Amniotic stem cell (primary cell): ENCODE results near the gene GSTP1.
A peak's percentile ranks its signal among the peaks of the same experiment; 100 is the strongest.
"Not testable (repeated sequence)": the region's sequence is repeated elsewhere in the genome, so short reads cannot be mapped to it uniquely, and the experiment has no call there.

Experiments used
- DNase-seq: peaks from one replicate; lab custom pipeline; 2025; lab: John Stamatoyannopoulos, UW

GSTP1 gene

GRCh38 chr11:67583247-67584204, at the start of gene GSTP1:
GSTP1 (plus strand) TSS chr11:67583812; CDS start chr11:67583844, 32 bp downstream.
- DNase-seq = peak; percentile 82

- DNase-seq = no peak
These were observed 49.4 kb upstream of the GSTP1 start for GRCh38 chr11:67534070-67534679.

- no peak for DNase-seq
These were observed 48.1 kb upstream of the GSTP1 start for GRCh38 chr11:67535561-67535960.

GRCh38 chr11:67538306-67538705, 45.3 kb upstream of the GSTP1 start:
- no peak for DNase-seq

- no peak for DNase-seq
These were observed 44.6 kb upstream of the GSTP1 start for GRCh38 chr11:67538823-67539505.

- no peak for DNase-seq
These were observed 44.1 kb upstream of the GSTP1 start for GRCh38 chr11:67539550-67539949.

- no peak for DNase-seq
These were observed 42.4 kb upstream of the GSTP1 start for GRCh38 chr11:67541198-67541597.

- no peak for DNase-seq
These were observed 41.4 kb upstream of the GSTP1 start for GRCh38 chr11:67542169-67542568.

- DNase-seq = no peak
These were observed 40.6 kb upstream of the GSTP1 start for GRCh38 chr11:67542971-67543370.

GRCh38 chr11:67543585-67543984, 40.0 kb upstream of the GSTP1 start:
- no peak for DNase-seq

GRCh38 chr11:67544616-67545242, 38.9 kb upstream of the GSTP1 start:
- no peak for DNase-seq

- no peak for DNase-seq
These were observed 38.3 kb upstream of the GSTP1 start for GRCh38 chr11:67545280-67545679.

- DNase-seq = not testable (repeated sequence)
These were observed 35.5 kb upstream of the GSTP1 start for GRCh38 chr11:67548112-67548511.

- no peak for DNase-seq
These were observed 35.0 kb upstream of the GSTP1 start for GRCh38 chr11:67548555-67549110.

GRCh38 chr11:67551127-67551526, 32.5 kb upstream of the GSTP1 start:
- no peak for DNase-seq

GRCh38 chr11:67551697-67552096, 31.9 kb upstream of the GSTP1 start:
- not testable (repeated sequence) for DNase-seq

- no peak for DNase-seq
These were observed 27.4 kb upstream of the GSTP1 start for GRCh38 chr11:67556244-67556643.

- no peak for DNase-seq
These were observed 25.4 kb upstream of the GSTP1 start for GRCh38 chr11:67558084-67558772.

- no peak for DNase-seq
These were observed 21.5 kb upstream of the GSTP1 start for GRCh38 chr11:67561971-67562619.

GRCh38 chr11:67562963-67563704, 20.5 kb upstream of the GSTP1 start:
- DNase-seq = no peak
